Stimulated activated CD4-positive, alpha-beta T cell treated with anti-CD3 and anti-CD28 coated beads, Interleukin-1b, Interleukin-23, amount 100 ng/mL, for 1 hour (primary cell): ENCODE results near the gene PRKAG2.
"Not testable (repeated sequence)": the region's sequence is repeated elsewhere in the genome, so short reads cannot be mapped to it uniquely, and the experiment has no call there.

Source experiments
- DNase-seq, 2 donors: peaks; one replicate each; pipeline ENCODE4 v3.0.0-alpha.2; 2020; ENCODE audit warnings: low read depth in 2 of 2

PRKAG2 gene

GRCh38 chr7:151748021-151748420, 128.9 kb downstream of the PRKAG2 start:
- not testable (repeated sequence) for DNase-seq

- DNase-seq: no peak
These were observed 131.2 kb downstream of the PRKAG2 start for GRCh38 chr7:151745706-151746105.

DNA sequence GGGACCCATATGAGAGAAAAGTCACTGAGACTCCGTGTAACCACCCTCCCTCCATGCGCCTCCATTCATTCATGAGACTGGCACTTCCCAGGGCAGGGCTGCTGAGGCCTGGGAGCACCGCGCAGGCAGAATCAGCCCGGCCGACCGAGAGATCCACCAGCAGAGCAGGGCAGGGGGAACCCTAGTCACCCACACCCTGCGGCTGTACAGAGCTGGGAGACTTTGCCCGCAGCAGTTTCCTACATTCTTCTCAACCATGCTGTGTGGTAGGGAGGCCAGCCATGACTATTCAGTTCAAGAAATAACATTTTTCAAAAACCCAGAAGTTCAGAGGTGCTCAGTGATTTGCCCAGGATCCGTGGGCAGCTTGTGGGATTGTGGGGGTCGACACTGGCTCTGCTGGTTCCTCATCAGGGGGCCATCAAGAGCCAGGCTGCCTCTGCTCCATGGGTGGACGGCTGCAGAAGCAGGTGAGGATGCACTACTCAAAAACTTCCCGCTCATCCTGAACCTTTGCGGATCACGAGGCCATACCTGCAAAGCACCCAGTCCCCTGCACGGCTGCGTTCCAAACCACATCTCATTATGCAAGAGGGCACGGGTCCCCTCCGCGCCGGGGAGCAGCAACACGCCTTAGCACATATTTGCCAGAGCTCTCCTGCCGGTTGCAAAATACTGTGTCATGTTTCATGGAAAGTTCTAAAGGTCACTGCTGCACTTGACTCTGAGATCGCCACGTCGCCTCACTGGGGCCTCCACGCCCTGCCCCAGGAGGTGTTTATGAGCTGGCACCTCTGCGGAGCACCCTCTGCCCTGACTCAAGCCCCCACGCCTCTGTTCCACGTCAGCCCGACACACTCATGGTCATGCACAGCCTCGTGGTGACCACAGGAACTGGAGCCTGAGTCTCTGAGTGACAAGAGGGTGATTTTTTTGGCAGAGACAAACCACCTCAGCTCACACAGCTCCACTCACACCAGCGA, 132.0 kb downstream of the PRKAG2 start:
- no peak for DNase-seq

DNA sequence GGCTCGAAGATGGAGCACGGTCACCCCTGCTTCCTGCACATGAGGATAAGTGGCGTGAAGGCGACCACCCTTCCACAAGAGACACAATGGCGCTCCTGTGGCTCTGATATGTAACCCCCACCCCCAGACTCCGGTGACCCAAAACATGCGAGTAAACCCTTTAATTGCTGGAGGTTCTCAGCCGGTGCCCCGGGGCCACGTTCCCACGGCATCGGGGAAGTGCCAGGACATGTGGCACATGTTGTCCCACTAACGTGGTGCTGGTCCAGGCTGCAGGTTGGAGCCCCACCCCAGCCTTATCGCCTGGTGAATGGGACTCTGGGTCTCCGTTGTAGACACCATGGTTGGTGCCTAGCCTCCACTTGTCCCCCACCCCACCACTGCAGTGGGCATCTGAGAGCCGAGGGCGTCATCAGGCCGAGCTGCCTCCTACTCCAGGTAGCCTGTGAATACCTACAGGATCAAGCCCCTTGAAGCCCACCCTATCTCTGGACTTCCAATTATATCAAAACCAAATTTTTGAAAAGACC, 132.8 kb downstream of the PRKAG2 start:
- no peak for DNase-seq

DNA sequence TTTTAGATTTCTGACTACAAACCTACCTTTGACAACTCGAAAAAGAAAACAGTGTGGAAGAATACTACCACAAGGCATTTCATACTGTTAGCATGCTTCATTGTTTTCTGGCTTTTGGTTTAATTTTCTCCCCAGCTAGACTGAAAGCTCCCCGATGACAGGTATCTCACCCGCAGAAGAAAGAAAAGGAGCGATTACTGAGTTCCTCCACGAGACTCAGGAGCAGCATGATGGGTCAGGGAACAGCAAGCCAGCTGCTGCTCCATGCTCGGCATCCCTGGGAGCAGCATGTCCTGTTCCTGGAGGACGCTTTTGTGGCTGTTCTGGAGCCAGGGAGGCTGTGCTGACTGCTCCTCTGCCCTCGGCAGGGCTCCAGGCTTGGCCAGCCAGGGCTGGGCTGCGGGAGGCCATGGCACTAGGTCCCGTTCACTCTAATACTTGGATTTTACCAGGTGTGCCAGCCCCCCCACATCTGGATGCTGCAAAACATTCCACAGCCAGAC, 133.4 kb downstream of the PRKAG2 start:
- no peak for DNase-seq

DNA sequence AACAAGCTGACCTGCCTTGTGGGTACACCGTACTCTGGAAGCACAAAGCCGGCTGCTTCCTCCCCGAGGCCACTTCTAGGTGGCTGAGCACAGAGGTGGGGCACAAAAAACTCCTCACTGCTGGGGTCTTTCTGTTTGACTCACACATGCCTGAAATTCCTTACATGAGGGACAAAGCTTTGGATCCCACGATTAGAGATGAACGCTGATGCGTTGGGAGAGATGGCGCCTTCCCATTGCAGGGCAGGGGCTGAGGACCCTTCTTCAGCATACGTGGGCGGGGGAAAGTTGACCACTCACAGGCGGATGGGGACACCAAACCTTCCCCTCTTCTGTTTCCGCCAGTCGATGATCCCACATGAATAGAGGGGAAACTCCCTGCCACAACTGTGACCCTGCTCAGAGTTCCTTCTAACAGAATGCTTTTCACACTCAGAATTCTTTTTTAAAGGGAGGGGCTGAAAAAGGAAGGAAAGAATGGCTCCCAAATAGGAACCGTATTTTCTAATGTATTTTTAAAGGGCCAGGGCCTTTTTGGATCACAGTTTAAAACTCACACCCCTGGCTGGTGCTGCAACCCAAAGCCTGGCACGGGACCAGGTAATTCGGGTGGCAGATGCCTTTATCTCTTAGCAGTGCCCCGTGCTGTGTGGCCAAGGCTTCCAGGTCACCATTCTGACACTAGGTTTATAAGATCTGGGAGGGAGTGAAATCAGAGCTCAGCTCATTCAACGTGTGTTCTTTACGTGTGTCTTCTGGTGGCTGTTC, 134.0 kb downstream of the PRKAG2 start:
- no peak for DNase-seq

GRCh38 chr7:151741585-151741984, 135.3 kb downstream of the PRKAG2 start:
- DNase-seq: no peak

DNA sequence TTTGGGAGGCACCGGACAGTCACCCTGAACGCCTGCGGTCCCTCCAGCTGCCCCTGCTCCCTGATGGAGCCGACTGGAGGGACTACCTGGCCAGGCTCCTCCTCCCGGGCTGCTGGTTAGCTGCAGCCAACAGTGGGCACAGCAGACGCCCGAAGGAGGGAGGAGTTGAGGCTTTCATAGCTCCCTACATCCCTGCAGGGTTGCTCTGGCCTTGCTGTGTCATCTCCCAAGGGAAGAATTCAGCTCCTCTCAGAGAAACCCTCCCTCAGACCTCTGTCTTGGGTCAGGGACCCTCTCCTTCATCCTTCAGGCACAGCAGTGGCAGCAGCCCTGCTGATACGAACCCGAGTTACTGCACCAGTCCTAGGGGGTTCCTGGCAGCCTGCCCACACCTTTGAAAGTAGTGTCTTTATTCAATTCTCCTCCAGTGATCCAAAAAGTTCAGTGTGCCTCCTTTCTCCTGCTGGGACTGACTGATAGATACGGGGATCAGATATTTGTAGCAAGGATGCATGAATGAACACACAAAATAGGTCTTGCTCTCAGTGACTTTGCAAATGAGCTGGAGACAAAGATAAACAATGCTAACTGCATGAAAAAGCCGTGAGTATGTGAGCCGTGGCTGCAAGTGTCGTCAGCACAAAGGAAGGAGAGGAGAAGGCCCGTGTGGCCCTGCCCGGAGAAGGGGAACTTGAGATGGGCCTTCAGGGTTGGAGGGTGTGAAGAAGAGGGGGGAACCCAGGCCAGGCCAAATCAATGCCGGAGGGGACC, 136.6 kb downstream of the PRKAG2 start:
- no peak for DNase-seq

- DNase-seq: no peak
These were observed 138.0 kb downstream of the PRKAG2 start for GRCh38 chr7:151738925-151739324.

DNA sequence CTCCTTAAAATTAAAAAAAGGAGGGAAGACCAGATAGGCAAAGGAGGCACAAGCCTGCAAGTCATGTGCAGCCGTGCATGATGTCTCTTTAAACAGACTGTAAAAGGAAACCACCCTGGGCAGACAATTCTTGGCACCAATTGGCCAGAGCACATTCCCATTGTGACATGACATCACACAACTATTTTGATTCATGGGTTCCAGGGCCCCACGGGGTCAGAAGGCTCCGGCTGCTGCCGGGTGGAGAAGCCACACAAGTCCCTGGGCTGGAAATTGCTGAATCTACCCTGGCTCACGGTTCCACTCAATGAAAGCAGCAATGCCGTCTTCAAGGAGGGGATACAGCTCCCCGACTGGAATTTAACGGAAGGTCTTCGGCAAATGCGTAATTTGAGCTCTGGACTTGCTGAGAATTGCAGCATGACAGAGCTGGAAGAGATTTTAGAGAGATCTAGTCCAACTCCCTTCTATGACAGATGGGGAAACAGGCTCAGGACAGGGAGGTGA, 140.5 kb downstream of the PRKAG2 start:
- no peak for DNase-seq

GRCh38 chr7:151735851-151736402, 141.0 kb downstream of the PRKAG2 start:
- DNase-seq: no peak

- DNase-seq: no peak
These were observed 141.6 kb downstream of the PRKAG2 start for GRCh38 chr7:151735186-151735850.

GRCh38 chr7:151732834-151733592, 143.9 kb downstream of the PRKAG2 start:
- no peak for DNase-seq

DNA sequence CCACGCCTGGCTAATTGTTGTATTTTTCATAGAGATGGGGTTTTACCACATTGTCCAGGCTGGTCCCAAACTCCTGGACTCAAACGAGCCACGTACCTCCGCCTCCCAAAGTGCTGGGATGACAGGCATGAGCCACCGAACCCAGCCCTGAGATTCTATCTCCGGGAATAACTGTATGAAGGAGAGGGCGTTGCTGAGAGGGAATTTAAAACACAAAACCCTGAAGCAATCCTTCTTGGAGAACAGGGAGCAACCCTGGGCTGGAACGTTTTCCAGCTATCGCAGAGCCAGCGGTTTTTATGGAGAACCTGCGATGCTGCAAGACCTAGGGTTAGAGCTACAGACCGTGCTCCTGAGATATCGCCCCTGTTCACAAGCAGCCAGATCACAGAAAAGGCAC, 144.6 kb downstream of the PRKAG2 start:
- DNase-seq: no peak

DNA sequence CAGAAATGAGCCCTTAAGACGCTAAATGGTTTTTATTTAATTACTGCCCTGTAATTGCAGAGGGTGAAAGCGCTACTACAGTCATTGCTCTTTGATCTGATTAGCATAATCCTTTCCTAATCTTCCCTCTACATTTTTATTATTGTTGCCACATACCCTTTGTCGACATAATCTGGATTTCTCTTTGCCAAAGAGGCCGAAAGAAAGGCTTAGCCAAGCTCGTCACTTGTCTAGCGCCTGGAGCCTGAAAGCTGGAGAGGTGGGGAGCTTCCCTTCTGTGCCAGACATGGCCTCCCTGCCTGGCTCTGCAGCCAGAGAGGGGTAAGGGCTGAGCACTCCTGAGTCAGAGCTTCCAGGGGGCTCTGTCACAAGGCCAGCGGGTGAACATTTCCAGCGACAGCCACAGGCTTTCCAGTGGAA, 145.9 kb downstream of the PRKAG2 start:
- no peak for DNase-seq

GRCh38 chr7:151730591-151730990, 146.3 kb downstream of the PRKAG2 start:
- DNase-seq: no peak

- DNase-seq: no peak
These were observed 147.4 kb downstream of the PRKAG2 start for GRCh38 chr7:151729521-151729921.

- DNase-seq: no peak
These were observed 148.2 kb downstream of the PRKAG2 start for GRCh38 chr7:151728746-151729145.

DNA sequence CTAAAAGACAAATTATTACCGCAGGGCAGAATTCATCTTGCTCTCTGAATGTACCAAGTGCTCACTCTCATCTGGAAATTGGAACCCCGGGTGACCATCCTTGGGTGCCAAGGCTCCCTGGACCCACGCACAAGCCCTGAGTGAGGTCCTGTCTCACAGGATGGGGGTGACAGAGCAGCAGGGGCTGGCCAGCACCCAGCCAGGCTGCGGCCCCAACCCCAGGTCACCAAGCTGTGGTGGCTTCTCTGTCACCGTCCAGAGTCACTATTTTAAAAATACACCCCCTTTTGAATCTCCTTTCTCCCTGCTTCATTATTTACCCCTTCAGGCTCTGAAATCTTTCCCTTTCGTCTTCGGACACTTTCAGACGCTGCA, 148.6 kb downstream of the PRKAG2 start:
- DNase-seq: no peak
